NCI-H446 (cell line): ENCODE results near the gene MYO10.
A peak's percentile ranks its signal among the peaks of the same experiment; 100 is the strongest.

Source experiments
- DNase-seq, 2 experiments: peaks; one replicate each; lab custom pipeline; 2025; lab: John Stamatoyannopoulos, UW

MYO10 gene

DNA sequence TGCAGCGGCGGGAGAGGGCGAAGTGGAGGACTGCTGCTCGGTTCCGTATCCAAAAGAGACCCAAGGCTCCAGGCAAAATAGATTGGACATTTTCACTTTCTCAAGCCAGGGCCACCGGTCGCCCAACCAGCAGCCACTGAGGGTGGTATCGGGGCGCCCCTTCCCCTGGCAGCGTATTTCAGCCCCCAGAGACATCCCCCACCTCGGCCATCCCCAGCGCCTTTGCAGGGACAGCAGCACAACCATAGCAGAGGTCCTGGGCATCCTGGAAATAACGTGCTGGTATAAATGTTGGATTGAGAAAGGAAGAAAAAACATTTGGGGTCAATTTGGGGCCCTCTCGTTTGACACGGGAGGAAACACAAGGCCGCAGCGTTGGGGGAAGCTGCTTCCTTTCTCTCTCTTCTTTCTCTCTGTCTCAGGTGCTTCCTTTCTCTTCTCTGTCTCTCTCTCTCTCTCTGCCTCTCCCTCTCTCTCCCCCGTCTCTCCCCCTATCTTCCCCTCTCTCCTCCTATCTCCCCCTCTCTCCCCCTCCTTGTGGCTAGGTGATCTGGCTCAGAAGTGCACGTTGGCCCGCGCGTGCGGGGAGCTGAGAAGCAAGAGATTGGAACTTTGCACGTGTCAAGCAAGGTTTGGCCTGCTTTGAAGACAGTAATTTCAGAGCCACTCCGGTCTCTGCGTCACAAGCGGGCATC lies 318.7 kb downstream of the MYO10 start:
- DNase-seq, result no peak

DNA sequence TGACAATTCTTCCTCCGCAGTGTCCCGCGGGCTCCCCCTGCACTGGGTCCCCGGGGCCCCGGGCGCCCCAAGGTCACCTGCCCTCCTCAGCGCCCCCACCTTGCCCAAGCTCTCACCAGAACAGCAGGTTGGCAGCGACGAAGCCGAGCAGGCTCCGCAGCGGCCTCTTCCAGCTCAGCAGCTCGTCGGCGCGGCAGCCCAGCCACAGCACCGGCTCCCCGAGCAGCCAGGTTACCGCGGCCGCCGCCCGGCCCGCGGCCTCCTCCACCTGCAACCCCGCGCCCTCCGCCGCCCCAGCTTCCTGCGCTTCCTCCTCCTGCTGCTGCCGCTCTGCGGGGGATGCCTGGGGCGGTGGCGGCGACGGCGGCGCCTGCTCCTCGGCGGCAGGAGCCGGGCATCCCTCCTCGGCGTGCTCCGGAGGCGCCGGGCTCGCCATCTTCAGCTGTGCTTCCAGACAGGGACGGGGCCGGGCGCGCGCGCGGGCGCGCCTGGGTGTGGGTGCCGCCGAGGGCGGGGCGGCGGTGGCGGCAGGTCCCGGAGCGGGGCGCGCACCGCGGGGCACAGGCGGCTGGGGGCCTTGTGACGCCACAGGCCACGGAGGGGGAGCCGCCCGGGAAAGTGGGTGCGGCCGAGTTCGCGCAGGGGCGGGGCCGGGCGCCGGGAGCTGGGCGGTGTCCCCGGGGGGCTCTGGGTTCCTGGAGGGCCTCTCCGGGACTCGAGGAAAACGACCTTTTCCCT lies 319.4 kb downstream of the MYO10 start, which contains the start of gene RETREG1:
RETREG1 (minus strand) TSS at position 462 of the 738 bp plus-strand sequence; CDS start at position 436, 26 bp downstream.
- DNase-seq, result peak in 1 of 2 experiments; percentile 64

DNA sequence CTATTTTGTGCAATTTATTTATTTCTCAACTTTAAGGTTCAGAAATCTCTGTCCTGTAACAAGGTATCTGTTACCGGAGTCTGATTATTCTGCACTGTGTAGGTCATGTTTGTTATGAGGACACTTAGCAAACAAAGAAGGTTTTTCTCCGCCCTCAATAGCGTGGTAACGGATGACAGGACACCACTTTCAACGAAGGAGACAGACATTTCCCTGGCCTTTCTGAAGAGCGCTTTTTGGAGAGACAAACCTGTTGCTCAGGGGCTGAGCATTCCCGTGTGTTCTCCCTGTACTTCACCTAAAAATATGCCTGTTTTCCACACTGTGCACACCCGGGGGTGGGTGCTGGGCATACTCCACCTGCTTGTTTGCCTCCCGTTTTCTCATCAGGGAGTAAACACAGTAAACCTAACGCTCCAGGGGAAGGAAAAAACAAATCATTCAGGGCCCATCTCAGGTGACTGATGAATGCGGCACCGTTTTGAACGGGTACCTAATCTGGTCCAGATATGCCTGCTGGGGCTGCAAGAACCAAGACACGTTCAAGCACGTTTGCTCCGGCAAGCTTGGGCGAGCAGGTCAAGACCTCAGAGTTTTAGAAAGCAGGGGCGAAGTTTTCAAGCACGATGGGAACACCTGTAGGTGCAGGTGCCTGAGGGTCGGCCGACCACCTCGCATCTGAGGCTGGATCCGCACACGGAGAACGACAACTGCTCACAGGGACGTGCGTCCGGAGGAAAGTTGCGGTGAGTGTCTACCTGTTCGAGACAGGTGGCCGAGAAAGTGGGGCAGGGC lies 320.1 kb downstream of the MYO10 start:
- no peak for DNase-seq

DNA sequence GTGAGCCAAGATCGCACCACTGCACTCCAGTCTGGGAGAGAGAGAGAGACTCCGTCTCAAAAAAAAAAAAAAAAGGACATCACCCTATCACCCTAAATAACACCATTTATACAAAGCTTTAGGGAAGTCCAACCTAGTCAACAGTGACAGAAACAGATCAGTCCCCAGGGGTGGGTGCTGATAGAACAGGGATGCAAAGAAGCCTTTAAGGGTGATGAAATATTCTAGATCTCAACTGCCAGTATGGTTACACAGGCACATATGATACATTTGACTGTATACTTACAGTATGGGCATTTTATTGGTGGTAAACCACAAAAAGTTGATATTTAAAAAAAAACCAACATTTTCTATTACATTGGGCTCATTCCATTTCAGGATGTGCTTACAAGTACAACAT lies 324.1 kb downstream of the MYO10 start:
- DNase-seq, result no peak
